Chondrocyte (in vitro differentiated cells): ENCODE data around the gene CORO2A. TPM values are rescaled to one million over a fixed set of nuclear protein-coding genes. Genes with fewer than 3 reads are reported as not detected.

Source experiments
- DNase-seq: peaks from one replicate; pipeline ENCODE4 v3.0.0; 2021; ENCODE audit warnings: mixed read lengths, low spot score
- H3K27ac Mint-ChIP-seq: one replicate; pipeline ENCODE4 v1.8.0; 2021; ENCODE audit warnings: mild to moderate bottlenecking, moderate library complexity, mixed read lengths; ENCODE audit not compliant: unreplicated experiment
- H3K27me3 Mint-ChIP-seq: 2 replicates; pipeline ENCODE4 v1.8.0; 2021; ENCODE audit warnings: low read depth, mixed read lengths
- H3K36me3 Mint-ChIP-seq: 2 replicates; pipeline ENCODE4 v1.8.0; 2021; ENCODE audit warnings: low read depth, mixed read lengths
- H3K4me1 Mint-ChIP-seq: 2 replicates; pipeline ENCODE4 v1.8.0; 2021; ENCODE audit warnings: low read depth, mild to moderate bottlenecking, mixed read lengths
- H3K4me3 Mint-ChIP-seq: one replicate; pipeline ENCODE4 v1.8.0; 2021; ENCODE audit warnings: mild to moderate bottlenecking, moderate library complexity, mixed read lengths; ENCODE audit not compliant: unreplicated experiment
- H3K9me3 Mint-ChIP-seq: 2 replicates; pipeline ENCODE4 v1.8.0; 2021; ENCODE audit warnings: low read depth, mixed read lengths
- total RNA-seq: library from RNA; stranded (reverse); gene quantifications from 3 replicates; pipeline ENCODE4 v1.2.1, GENCODE V29; 2021
- TF ChIP-seq, protein P1 (sequence below): fragments of 200-600 bp; sonication (generic); IDR thresholded peaks from 2 replicates; pipeline ENCODE4 v1.5.0; 2021; ENCODE audit warnings: antibody characterized with exemption, mild to moderate bottlenecking, moderate library complexity

The CORO2A gene
- total RNA-seq, 1 donor from 2014 or later, result 10.2 TPM

DNA sequence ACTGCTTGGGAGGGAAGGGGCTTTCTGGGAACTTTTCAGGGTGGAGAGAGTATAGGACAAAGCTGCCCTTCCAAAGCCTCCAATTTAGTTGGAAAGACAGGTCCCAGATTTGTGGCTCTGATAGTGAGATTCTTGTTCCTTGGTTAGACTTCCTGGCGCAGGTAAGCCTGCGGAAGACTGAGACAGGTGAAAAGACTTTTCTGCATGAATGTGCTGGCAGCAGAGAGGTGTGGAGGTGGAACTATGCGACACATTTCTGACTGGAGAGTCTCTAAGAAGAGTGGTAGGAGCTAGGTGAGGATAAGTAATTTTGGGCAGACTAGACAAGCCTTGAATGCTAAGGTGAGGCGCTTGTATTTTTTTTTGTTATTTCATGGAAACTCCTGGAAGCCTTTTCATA, 106.0 kb downstream of the CORO2A start:
- TF ChIP-seq, protein P1, sequence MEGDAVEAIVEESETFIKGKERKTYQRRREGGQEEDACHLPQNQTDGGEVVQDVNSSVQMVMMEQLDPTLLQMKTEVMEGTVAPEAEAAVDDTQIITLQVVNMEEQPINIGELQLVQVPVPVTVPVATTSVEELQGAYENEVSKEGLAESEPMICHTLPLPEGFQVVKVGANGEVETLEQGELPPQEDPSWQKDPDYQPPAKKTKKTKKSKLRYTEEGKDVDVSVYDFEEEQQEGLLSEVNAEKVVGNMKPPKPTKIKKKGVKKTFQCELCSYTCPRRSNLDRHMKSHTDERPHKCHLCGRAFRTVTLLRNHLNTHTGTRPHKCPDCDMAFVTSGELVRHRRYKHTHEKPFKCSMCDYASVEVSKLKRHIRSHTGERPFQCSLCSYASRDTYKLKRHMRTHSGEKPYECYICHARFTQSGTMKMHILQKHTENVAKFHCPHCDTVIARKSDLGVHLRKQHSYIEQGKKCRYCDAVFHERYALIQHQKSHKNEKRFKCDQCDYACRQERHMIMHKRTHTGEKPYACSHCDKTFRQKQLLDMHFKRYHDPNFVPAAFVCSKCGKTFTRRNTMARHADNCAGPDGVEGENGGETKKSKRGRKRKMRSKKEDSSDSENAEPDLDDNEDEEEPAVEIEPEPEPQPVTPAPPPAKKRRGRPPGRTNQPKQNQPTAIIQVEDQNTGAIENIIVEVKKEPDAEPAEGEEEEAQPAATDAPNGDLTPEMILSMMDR, result no peak
- DNase-seq, result no peak
- H3K27me3 Mint-ChIP-seq, result no peaks in the 10 kb centered on the region
- no peak overlapping the region for H3K27ac Mint-ChIP-seq
- H3K4me3 Mint-ChIP-seq, result peak overlapping the region; percentile 19
- peaks cover 5% of the 10 kb centered on the region for H3K4me1 Mint-ChIP-seq
- peaks cover 16% of the 10 kb centered on the region for H3K36me3 Mint-ChIP-seq
- no peaks in the 10 kb centered on the region for H3K9me3 Mint-ChIP-seq

DNA sequence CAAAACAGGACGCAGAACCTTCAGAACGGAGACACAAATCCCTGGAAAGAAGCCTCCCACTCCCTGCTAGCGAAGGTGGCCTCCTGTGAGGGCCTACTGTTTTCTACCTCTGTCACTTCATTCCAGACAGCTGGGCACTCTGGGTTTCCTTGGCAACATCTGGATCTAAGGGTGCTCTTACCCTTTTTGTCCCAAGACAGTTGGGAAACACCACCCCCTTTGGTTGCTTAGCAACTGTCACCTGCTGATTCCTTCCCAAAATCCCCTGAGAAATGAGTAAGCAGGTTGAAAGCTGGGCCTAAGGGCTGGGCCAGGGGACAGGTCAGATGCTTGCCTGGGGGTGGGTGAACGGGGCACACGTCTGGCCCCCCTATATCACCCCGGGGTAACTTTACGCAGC, 106.5 kb downstream of the CORO2A start:
- Mint-ChIP-seq H3K4me3 (no peak overlapping the region), H3K27ac (no peak overlapping the region), H3K9me3 (no peaks in the 10 kb centered on the region), H3K4me1 (peaks cover 5% of the 10 kb centered on the region), H3K36me3 (peaks cover 19% of the 10 kb centered on the region), H3K27me3 (no peaks in the 10 kb centered on the region)
- TF ChIP-seq, protein P1, result no peak
- no peak for DNase-seq

DNA sequence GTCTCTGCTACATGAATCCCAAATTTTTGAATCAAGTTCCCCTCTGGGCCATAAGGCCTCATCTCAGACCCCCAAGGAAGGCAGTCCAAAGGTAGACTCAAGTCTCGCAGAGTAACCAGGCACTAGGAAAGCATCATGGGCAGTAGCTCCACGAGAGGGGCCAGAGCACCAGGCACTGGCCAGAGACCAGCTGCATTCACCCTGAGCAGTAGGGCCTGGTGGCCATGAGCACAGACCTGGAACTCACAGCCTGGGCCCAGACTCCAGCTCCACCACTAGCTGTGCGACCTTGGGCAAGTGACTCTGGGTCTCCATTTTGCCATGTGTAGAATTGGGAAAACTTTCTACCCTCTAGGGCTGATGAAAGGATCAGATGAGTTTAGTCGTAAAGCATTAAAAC, 107.4 kb downstream of the CORO2A start:
- TF ChIP-seq, protein P1, result no peak
- no peak overlapping the region for H3K27ac Mint-ChIP-seq
- H3K4me3 Mint-ChIP-seq, result no peak overlapping the region
- H3K27me3 Mint-ChIP-seq, result no peaks in the 10 kb centered on the region
- H3K9me3 Mint-ChIP-seq, result no peaks in the 10 kb centered on the region
- DNase-seq, result no peak
- peaks cover 20% of the 10 kb centered on the region for H3K36me3 Mint-ChIP-seq
- peaks cover 12% of the 10 kb centered on the region for H3K4me1 Mint-ChIP-seq

DNA sequence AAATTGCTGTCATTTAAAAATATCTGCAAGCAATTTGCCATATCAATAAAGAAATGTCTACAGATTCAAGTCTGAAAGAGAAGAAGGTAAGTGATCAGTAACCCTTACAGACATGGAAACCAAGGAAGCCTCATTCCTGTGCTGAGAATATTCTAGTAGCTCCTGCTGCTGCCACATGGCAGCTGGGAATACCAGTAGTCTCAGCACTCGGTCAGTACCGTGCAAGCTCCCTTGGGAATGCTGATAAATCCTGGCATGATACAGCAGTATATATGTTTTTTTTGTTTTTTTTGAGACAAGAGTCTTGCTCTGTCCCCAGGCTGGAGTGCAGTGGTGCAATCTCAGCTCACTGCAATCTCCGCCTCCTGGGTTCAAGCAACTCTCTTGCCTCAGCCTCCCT, 108.0 kb downstream of the CORO2A start:
- no peak for DNase-seq

DNA sequence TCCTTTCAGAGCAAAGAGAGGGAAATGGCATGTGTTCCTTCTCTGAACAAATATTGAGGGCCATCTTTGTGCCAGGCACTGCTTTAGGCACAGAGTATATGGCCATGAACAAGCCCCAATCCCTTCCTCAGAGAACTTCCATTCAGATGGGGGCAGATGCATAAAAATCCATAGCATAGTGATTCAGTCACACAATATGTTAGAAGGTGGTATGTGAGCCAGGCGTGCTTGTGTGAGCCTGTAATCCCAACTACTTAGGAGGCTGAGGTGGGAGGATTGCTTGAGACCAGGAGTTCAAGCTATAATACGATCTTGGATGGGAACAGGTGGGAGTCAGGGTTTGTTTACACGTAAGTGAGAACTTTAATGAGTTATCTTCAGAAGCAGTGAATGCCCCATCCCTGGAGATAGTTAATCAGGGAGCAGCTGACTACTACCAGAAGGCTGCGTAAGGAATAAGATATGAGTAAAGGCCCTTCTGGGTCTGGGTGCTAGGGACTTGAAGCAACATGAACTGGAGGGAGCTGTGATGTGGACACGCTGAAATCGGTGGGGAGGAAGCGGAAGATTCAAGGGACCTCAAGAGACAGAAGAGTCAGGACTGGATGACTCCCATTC, 108.8 kb downstream of the CORO2A start:
- Mint-ChIP-seq H3K27ac (no peak overlapping the region), H3K27me3 (no peaks in the 10 kb centered on the region), H3K9me3 (no peaks in the 10 kb centered on the region), H3K4me3 (no peak overlapping the region), H3K36me3 (peaks cover 22% of the 10 kb centered on the region), H3K4me1 (peaks cover 12% of the 10 kb centered on the region)
- no peak for DNase-seq
- TF ChIP-seq, protein P1, result no peak

More for the DNA sequence above, 108.0 kb downstream of the CORO2A start:
- H3K27me3 Mint-ChIP-seq, result no peaks in the 10 kb centered on the region
- H3K27ac Mint-ChIP-seq, result no peak overlapping the region
- TF ChIP-seq, protein P1, result no peak
- no peak overlapping the region for H3K4me3 Mint-ChIP-seq
- H3K36me3 Mint-ChIP-seq, result peaks cover 20% of the 10 kb centered on the region
- H3K9me3 Mint-ChIP-seq, result no peaks in the 10 kb centered on the region
- peaks cover 12% of the 10 kb centered on the region for H3K4me1 Mint-ChIP-seq
